Heart left ventricle (tissue), 13 donors: ENCODE results near the gene GSG1L.

Experiments used
- CTCF ChIP-seq, 12 donors: fragments of 200-600 bp; sonication (generic) in 4 of 12; IDR thresholded peaks; one replicate each; pipeline versions ENCODE4 v1.5.0 to v1.8.0; 2018 to 2022; ENCODE audit warnings: antibody characterized with exemption in 12 of 12, mild to moderate bottlenecking in 5 of 12
- POLR2A ChIP-seq, 2 donors: fragments of 450-650 bp; IDR thresholded peaks; one replicate each; pipeline ENCODE4 v1.6.1; 2017; ENCODE audit warnings: antibody characterized with exemption in 2 of 2, mild to moderate bottlenecking in 2 of 2, moderate library complexity in 2 of 2
- donor health status: ischemic (EF 13 %, LVEDD 7.1; RV severe dilation, severe dysfunction).
- donor health status: DM: no; HTN: yes; CAD: no.
- donor health status: DM: no; HTN: no; CAD: no.
- donor health status: ischemic (EF 25% LVEDD 6.9; RV normal size, moderate dysfunction).
- donor health status: ischemic (EF 25% LVEDD 5.7; RV mildly dilated, moderate dysfunction).
- donor health status: ischemic (EF 35%, LVEDD 5.7; RV mildly dilated, moderate dysfunction).
- donor health status: nonischemic (EF 11% LVEDD 7.7; RV severe dilation, severe dysfunction).
- donor health status: DM: yes; HTN: yes; CAD: no.
- donor health status: PGD.
- donor health status: ischemic (EF 29% LVEDD 5.4; RV normal size, mild dysfunction).
- donor health status: nonischemic (EF 23%, LVEDD 6.1; RV moderate dilation, normal function).

GRCh38 chr16:27994686-27995085 is 68.8 kb downstream of the GSG1L start:
- no peak for TF ChIP-seq CTCF (IDR thresholded peaks at IDR 0.05)
- no peak for TF ChIP-seq POLR2A (IDR thresholded peaks at IDR 0.05)
